ENCODE measurements around the gene SPIN1. TPM values are rescaled to one million over a fixed set of nuclear protein-coding genes. Genes with fewer than 3 reads are reported as not detected.
"Not testable (repeated sequence)": the region's sequence is repeated elsewhere in the genome, so short reads cannot be mapped to it uniquely, and the experiment has no call there.

The SPIN1 gene
- total RNA-seq, result 10 to 100 TPM; 42.2 to 45.3 TPM

DNA sequence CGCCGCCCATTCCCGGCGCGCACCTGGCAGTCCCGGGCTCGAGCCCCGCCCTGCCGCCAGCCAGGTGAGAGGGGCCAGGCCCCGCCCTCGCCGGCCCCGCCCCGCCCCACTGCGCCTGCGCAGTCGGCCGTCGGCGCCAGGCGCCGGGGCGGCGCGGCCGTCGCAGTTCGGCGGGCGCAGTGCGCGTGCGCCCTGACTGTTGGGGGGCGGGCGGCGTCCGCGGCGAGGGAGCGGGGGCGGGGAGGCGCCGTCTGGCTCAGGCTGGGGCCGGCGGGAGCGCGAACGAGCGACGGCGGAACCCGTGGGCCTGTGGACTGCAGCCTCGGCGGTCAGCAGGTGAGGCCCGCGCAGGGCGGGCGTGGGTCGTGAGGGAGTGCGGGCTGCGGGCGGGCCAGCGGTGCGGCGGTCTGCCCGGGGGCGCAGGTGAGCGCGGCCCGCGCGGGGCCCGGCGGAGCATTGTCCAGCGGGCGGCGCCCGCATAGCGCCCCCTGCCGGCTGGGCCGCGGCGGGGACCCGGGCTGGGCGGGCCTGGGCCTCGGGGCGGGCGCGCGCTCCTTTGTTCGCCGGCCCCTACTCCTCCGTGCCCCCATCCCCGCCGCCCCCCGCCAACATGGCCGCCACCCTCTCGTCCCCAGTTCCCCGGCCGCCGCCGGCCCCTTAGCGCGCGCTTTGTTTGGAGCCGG, at the start of gene SPIN1:
TSS of gene SPIN1 (plus strand) at position 242 of the 683 bp plus-strand sequence. CDS start 38,096 bp downstream, outside the sequence.
- ATAC-seq (ENCODE audit: low read depth) (peak; percentile 88), DNase-seq (peak; percentile 96)
- H3K27ac Mint-ChIP-seq, result peak within 1 kb of the TSS; percentile 90
- H3K36me3 Mint-ChIP-seq, result peaks cover 16% of the 10 kb centered on the region
- H3K4me1 Mint-ChIP-seq, result peaks cover 34% of the 10 kb centered on the region
- H3K27me3 Mint-ChIP-seq, result no peaks in the 10 kb centered on the region
- no peaks in the 10 kb centered on the region for H3K9me3 Mint-ChIP-seq
- H3K4me3 Mint-ChIP-seq, result peak within 1 kb of the TSS; percentile 91
- POLR2A ChIA-PET, result interaction anchor here (1.1 kb wide), 2 partner anchors 65 to 84 kb away, joined by 3 to 7 read pairs; no protein-coding TSS in a partner anchor

DNA sequence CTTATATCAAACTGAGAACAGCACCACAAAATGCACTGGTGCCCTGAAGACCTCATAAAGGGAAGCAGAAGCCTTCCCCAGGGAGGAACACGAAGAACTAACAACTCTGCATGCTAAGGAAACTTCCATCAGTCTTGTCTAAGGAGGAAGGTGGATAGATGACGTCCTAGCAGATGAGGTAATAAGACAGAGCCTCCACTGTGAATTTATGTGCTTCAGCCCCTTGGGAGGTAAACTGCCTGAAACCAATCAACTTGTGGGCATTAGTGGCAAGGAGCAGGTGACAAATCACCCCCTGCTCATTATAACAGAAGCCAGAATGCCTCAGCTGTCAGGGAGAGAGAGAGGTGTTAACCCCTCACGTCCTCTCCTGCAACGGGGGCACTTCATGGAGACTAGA, 48.9 kb upstream of the SPIN1 start:
- POLR2A ChIA-PET, result no interaction called here
- peaks cover 4% of the 10 kb centered on the region for H3K4me1 Mint-ChIP-seq
- no peaks in the 10 kb centered on the region for H3K27me3 Mint-ChIP-seq
- DNase-seq (no peak), ATAC-seq (ENCODE audit: low read depth) (no peak)
- no peak overlapping the region for H3K27ac Mint-ChIP-seq
- no peaks in the 10 kb centered on the region for H3K36me3 Mint-ChIP-seq
- peaks cover 1% of the 10 kb centered on the region for H3K9me3 Mint-ChIP-seq
- H3K4me3 Mint-ChIP-seq, result no peak overlapping the region

DNA sequence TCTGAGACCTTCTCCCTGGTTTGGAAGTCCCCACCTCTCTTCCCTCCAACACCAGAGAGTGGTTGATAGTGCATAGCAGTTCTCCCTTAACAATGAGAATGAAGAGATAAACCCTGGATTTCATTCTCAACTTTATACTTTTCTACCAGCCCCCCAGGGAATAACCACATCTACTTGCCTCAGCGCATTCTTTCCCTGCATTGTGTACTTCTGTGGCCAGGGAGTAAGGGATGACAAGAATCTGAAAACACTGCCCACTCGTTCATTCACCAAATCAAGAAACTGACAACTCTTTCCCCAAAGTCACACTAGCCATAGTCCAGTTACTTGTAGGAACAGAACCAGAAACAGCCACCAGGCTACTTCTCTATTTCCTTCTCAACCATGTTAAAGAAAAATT, 46.0 kb upstream of the SPIN1 start:
- Mint-ChIP-seq H3K27ac (no peak overlapping the region), H3K4me1 (peaks cover 4% of the 10 kb centered on the region), H3K27me3 (no peaks in the 10 kb centered on the region), H3K4me3 (no peak overlapping the region), H3K9me3 (peaks cover 1% of the 10 kb centered on the region), H3K36me3 (no peaks in the 10 kb centered on the region)
- DNase-seq, result no peak
- no peak for ATAC-seq (ENCODE audit: low read depth)
- POLR2A ChIA-PET, result no interaction called here

DNA sequence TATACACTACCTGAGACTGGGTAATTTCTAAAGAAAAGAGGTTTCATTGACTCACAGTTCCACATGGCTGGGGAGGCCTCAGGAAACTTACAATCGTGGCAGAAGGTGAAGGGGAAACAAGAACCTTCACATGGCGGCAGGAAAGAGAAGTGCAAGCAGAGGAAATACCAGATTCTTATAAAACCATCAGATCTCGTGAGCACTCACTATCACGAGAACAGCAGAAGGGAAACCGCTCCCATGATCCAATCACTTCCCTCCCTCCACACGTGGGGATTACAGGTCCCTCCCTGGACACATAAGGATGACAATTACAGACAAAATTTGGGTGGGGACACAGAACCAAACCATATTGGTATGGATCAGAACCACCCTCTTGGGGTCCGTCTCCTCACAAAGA, 44.2 kb upstream of the SPIN1 start:
- Mint-ChIP-seq H3K9me3 (peaks cover 1% of the 10 kb centered on the region), H3K27ac (no peak overlapping the region), H3K4me1 (peaks cover 4% of the 10 kb centered on the region), H3K4me3 (no peak overlapping the region), H3K36me3 (no peaks in the 10 kb centered on the region), H3K27me3 (no peaks in the 10 kb centered on the region)
- POLR2A ChIA-PET, result no interaction called here
- ATAC-seq (ENCODE audit: low read depth) (no peak), DNase-seq (no peak)

DNA sequence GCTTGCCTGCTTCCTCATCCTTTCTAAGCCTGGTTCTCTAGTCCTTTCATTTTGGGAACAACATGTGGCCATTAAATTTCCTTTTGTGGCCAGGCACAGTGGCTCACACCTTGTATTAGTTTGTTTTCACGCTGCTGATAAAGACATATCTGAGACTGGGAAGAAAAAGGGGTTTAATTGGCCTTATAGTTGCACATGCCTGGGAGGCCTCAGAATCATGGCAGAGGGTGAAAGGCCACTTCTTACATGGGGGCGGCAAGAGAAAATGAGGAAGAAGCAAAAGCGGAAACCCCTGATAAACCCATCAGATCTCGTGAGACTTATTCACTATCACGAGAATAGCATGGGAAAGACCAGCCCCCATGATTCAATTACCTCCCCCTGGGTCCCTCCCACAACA, 37.9 kb upstream of the SPIN1 start:
- H3K27ac Mint-ChIP-seq; H3K4me3 Mint-ChIP-seq; H3K4me1 Mint-ChIP-seq; H3K27me3 Mint-ChIP-seq; DNase-seq; ATAC-seq (ENCODE audit: low read depth); H3K36me3 Mint-ChIP-seq; POLR2A ChIA-PET; H3K9me3 Mint-ChIP-seq: not testable (repeated sequence)

DNA sequence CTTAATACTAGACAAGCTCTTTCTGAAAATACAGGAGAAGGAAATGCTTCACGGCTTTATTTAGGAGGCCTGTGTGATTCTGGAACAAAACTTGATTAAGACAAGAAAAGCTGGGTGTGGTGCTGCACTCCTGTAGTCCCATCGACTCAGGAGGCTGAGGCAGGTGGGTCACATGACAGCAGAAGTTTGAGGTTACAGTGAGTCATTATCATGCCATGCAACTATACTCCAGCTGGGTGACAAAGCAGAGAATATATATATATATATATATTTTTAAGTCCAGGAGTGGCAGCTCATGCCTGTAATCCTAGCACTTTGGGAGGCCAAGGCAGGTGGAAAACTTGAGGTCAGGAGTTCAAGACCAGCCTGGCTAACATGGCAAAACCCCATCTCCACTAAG, 33.1 kb upstream of the SPIN1 start:
- peaks cover 14% of the 10 kb centered on the region for H3K9me3 Mint-ChIP-seq
- DNase-seq (no peak), ATAC-seq (ENCODE audit: low read depth) (peak; percentile 63)
- peaks cover 12% of the 10 kb centered on the region for H3K36me3 Mint-ChIP-seq
- H3K27me3 Mint-ChIP-seq, result peaks cover 2% of the 10 kb centered on the region
- POLR2A ChIA-PET, result no interaction called here
- H3K4me1 Mint-ChIP-seq, result peaks cover 7% of the 10 kb centered on the region
- no peak overlapping the region for H3K4me3 Mint-ChIP-seq
- H3K27ac Mint-ChIP-seq, result no peak overlapping the region

DNA sequence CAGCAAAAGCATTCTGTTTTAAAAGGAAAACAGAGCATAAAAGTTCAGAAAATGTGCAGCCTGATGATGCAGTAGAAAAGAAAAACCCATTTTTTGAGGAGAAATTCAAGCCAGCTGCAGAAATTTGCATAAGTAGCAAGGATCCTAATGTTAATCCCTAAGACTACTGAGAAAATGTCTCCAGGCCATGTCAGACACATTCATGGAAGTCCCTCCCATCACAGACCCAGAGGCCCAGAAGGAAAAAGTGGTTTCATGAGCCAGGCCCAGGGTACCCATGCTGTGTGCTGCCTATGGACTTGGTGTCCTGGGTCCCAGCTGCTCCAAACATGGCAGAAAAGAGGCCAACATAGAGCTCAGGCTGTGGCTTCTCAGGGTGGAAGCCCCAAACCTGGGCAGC, 31.0 kb upstream of the SPIN1 start:
- ATAC-seq (ENCODE audit: low read depth); DNase-seq; H3K27ac Mint-ChIP-seq; H3K27me3 Mint-ChIP-seq; H3K4me3 Mint-ChIP-seq; H3K4me1 Mint-ChIP-seq: not testable (repeated sequence)
- H3K9me3 Mint-ChIP-seq, result peaks cover 12% of the 10 kb centered on the region
- peaks cover 12% of the 10 kb centered on the region for H3K36me3 Mint-ChIP-seq
- POLR2A ChIA-PET, result interaction anchor here (0.7 kb wide), 1 partner anchor 48 kb away, joined by 3 read pairs; no protein-coding TSS in a partner anchor

DNA sequence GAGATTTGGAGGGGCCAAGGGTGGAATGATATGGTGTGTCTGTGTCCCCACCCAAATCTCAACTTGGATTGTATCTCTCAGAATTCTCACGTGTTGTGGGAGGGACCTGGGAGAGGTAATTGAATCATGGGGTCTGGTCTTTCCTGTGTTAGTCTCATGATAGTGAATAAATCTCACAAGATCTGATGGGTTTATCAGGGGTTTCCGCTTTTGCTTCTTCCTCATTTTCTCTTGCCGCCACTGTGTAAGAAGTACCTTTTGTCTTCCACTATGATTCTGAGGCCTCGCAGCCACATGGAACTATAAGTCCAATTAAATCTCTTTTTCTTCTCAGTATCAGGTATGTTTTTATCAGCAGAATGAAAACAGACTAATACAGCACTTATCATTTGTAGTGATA, 29.5 kb upstream of the SPIN1 start:
- DNase-seq, result no peak
- Mint-ChIP-seq H3K27me3 (peaks cover 8% of the 10 kb centered on the region), H3K4me1 (peaks cover 7% of the 10 kb centered on the region), H3K36me3 (peaks cover 12% of the 10 kb centered on the region), H3K27ac (no peak overlapping the region), H3K9me3 (peaks cover 12% of the 10 kb centered on the region), H3K4me3 (no peak overlapping the region)
- ATAC-seq (ENCODE audit: low read depth), result no peak
- POLR2A ChIA-PET, result no interaction called here

DNA sequence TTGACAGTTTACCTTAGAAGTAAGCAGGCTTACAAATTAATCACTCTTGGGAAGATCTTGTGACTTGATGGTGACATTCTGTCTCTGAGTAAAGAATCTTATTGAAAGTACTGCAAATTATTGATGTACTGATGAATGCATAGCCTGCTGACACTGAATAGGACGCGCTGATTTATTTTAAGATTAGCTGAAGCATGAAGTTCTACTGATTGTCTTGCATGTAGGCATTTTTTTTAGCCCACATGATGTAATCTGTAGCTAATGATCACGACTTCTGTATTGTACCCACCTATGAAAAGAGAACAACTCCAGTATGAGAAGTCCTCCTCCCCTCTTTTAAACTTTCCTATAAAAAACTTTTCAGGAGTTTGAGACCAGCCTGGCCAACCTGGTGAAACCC, 28.3 kb upstream of the SPIN1 start:
- peaks cover 8% of the 10 kb centered on the region for H3K27me3 Mint-ChIP-seq
- H3K9me3 Mint-ChIP-seq, result peaks cover 9% of the 10 kb centered on the region
- peaks cover 7% of the 10 kb centered on the region for H3K4me1 Mint-ChIP-seq
- no peak overlapping the region for H3K27ac Mint-ChIP-seq
- ATAC-seq (ENCODE audit: low read depth), result no peak
- DNase-seq, result no peak
- POLR2A ChIA-PET, result interaction anchor here (0.7 kb wide), 1 partner anchor 46 kb away, joined by 4 read pairs; no protein-coding TSS in a partner anchor
- H3K36me3 Mint-ChIP-seq, result peaks cover 7% of the 10 kb centered on the region
- H3K4me3 Mint-ChIP-seq, result no peak overlapping the region

DNA sequence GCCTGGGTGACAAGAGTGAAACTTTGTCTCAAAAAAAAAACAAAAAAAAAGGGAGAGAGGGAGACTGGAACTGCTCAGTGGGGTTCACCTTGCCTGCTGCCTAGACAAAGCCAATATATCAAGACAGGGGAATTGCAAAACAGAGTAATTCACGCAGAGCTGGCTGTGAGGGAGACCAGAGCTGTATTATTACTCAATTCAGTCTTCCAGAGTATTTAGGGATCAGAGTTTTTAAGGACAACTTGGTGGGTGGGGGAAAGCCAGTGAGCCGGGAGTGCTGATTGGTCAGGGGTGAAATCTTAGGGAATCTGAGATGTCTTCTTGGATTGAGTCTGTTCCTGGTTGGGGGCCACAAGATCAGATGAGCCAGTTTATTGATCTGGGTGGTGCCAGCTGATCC, 25.6 kb upstream of the SPIN1 start:
- ATAC-seq (ENCODE audit: low read depth), result no peak
- H3K36me3 Mint-ChIP-seq, result peaks cover 9% of the 10 kb centered on the region
- H3K9me3 Mint-ChIP-seq, result peaks cover 18% of the 10 kb centered on the region
- H3K27me3 Mint-ChIP-seq, result peaks cover 10% of the 10 kb centered on the region
- no peak overlapping the region for H3K4me3 Mint-ChIP-seq
- no peak overlapping the region for H3K27ac Mint-ChIP-seq
- DNase-seq, result no peak
- peaks cover 5% of the 10 kb centered on the region for H3K4me1 Mint-ChIP-seq
- POLR2A ChIA-PET, result no interaction called here

DNA sequence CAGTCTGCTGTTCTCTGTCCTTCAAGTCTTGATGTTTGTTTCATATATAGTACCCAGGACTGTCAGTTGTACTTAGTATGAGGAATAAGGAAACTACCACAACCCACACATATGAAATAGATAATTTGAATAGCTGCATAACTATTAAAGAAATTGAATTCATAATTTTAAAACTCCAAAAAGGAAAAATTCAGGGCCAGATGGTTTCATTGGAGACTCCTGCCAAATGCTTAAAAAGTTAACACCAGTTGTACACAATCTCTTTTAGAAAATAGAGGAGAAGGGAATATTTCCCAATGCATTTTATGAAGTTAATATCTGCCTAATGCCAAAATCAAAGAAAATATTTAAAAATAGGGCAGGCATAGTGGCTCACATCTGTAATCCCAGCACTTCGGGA, 24.6 kb upstream of the SPIN1 start:
- Mint-ChIP-seq H3K4me1 (no peaks in the 10 kb centered on the region), H3K4me3 (no peak overlapping the region), H3K27ac (no peak overlapping the region), H3K9me3 (peaks cover 17% of the 10 kb centered on the region), H3K36me3 (peaks cover 10% of the 10 kb centered on the region), H3K27me3 (peaks cover 10% of the 10 kb centered on the region)
- POLR2A ChIA-PET, result no interaction called here
- ATAC-seq (ENCODE audit: low read depth) (no peak), DNase-seq (no peak)

DNA sequence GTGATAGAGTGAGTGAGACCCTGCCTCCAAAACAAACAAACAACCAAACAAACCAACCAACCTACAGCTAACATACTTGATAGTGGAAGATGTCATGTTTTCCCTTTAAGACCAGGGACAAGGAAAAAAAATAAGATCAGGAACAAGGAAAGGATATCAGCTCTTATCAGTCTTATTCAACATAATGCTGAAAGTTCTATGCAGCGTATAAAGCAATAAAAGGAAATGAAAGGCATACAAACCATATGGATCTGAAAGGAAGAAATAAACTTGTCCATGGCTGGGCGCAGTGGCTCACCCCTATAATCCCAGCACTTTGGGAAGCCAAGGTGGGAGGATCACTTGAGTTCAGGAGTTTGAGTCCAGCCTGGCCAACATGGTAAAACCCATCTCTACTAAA, 23.5 kb upstream of the SPIN1 start:
- Mint-ChIP-seq H3K9me3 (peaks cover 18% of the 10 kb centered on the region), H3K27ac (no peak overlapping the region), H3K36me3 (peaks cover 6% of the 10 kb centered on the region), H3K27me3 (peaks cover 10% of the 10 kb centered on the region), H3K4me1 (no peaks in the 10 kb centered on the region), H3K4me3 (no peak overlapping the region)
- ATAC-seq (ENCODE audit: low read depth), result no peak
- POLR2A ChIA-PET, result no interaction called here
- DNase-seq, result no peak

DNA sequence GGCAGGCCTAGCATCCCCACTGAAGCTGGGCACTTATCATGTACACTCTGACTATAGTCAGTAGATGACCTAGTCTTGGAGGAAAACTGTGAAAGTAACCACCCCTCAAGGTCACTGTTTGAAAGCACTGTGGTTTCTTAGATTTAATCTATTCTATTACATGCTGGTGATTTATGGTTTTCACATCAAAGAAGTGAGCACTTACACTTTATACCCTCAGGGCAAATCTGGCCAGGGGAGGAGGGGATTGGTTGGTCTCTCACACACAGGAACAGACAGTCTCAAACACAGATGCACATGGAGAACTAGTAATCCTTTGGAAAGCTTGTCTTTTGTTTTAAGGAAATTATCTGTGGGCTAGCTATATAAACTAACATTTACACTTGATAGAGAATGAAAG, 17.9 kb upstream of the SPIN1 start:
- no peak for ATAC-seq (ENCODE audit: low read depth)
- DNase-seq, result no peak
- POLR2A ChIA-PET, result no interaction called here
- peaks cover 24% of the 10 kb centered on the region for H3K9me3 Mint-ChIP-seq
- peaks cover 22% of the 10 kb centered on the region for H3K27me3 Mint-ChIP-seq
- H3K36me3 Mint-ChIP-seq, result peaks cover 9% of the 10 kb centered on the region
- H3K4me3 Mint-ChIP-seq, result no peak overlapping the region
- H3K27ac Mint-ChIP-seq, result no peak overlapping the region
- no peaks in the 10 kb centered on the region for H3K4me1 Mint-ChIP-seq

DNA sequence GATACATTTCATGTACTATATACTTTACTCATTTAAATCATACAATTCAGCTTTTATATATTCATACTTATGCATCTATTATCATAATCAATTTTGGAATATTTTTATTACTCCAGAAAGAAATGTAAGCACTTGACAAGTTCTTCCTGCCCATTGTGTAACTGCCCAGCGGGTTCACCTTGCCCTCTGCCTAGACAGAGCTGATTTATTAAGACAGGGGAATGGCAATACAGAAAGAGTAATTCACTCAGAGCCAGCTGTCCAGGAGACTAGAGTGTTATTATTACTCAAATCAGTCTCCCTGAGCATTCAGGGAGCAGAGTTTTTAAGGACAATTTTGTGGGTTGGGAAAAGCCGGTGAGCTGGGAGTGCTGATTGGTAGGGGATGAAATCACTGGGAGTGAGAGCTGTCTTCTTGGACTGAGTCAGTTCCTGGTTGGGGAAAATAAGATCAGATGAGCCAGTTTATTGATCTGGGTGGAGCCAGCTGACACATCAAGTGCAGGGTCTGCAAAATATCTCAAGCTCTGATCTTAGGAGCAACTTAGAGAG, 16.1 kb upstream of the SPIN1 start:
- POLR2A ChIA-PET, result no interaction called here
- no peak for DNase-seq
- Mint-ChIP-seq H3K27ac (peak overlapping the region; percentile 5), H3K9me3 (peaks cover 18% of the 10 kb centered on the region), H3K4me1 (no peaks in the 10 kb centered on the region), H3K27me3 (peaks cover 20% of the 10 kb centered on the region), H3K36me3 (peaks cover 4% of the 10 kb centered on the region), H3K4me3 (no peak overlapping the region)
- ATAC-seq (ENCODE audit: low read depth), result no peak

Measured in activated naive CD8-positive, alpha-beta T cell treated with anti-CD3 and anti-CD28 coated beads, Interleukin-2, amount 10 ng/mL, durations not matched to agents 7 days and 5 days (primary cell).